ENCODE measurements around the gene CNNM2.

DNA sequence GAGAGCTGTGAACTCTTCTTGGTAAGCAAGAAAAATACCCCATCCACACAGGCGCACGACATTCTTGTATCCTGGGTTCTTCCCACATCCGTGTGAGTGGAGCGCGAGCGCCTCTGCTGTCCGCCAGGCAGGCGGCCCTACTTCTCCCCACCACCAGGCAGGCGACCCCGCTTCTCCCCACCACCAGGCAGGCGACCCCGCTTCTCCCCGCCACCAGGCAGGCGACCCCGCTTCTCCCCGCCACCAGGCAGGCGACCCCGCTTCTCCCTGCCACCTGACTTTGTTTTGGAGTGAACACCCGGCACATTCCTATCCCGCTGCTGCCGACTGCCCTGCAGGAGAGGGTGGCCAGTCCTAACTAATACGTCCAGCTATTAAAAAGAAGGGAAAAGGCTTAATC, 154.2 kb downstream of the CNNM2 start:
- TF ChIP-seq, protein P1, sequence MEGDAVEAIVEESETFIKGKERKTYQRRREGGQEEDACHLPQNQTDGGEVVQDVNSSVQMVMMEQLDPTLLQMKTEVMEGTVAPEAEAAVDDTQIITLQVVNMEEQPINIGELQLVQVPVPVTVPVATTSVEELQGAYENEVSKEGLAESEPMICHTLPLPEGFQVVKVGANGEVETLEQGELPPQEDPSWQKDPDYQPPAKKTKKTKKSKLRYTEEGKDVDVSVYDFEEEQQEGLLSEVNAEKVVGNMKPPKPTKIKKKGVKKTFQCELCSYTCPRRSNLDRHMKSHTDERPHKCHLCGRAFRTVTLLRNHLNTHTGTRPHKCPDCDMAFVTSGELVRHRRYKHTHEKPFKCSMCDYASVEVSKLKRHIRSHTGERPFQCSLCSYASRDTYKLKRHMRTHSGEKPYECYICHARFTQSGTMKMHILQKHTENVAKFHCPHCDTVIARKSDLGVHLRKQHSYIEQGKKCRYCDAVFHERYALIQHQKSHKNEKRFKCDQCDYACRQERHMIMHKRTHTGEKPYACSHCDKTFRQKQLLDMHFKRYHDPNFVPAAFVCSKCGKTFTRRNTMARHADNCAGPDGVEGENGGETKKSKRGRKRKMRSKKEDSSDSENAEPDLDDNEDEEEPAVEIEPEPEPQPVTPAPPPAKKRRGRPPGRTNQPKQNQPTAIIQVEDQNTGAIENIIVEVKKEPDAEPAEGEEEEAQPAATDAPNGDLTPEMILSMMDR (conservative IDR thresholded peaks at IDR 0.05) = no peak
- no peak for TF ChIP-seq ZFX (IDR thresholded peaks at IDR 0.05)
